ENCODE data around the gene TRIM72. TPM values are rescaled to one million over a fixed set of nuclear protein-coding genes. Genes with fewer than 3 reads are reported as not detected.
"Not testable (repeated sequence)": the region's sequence is repeated elsewhere in the genome, so short reads cannot be mapped to it uniquely, and the experiment has no call there.

The TRIM72 gene
- total RNA-seq, 1 donor from 2014 or later = 4.4 TPM

DNA sequence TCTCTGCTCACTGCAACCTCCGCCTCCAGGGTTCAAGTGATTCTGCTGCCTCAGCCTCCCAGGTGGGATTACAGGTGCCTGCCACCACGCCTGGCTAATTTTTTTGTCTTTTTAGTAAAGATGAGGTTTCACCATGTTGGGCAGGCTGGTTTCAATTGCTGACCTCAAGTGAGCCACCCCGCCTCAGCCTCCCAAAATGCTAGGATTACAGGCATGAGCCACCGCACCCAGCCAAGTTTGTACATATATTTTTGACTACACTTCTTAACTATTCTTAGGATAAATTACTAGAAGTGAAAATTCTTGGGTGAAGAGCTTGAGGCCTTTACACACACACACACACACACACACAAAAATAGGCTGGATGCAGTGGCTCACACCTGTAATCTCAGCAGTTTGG is 44.4 kb downstream of the TRIM72 start:
- no peak for DNase-seq

DNA sequence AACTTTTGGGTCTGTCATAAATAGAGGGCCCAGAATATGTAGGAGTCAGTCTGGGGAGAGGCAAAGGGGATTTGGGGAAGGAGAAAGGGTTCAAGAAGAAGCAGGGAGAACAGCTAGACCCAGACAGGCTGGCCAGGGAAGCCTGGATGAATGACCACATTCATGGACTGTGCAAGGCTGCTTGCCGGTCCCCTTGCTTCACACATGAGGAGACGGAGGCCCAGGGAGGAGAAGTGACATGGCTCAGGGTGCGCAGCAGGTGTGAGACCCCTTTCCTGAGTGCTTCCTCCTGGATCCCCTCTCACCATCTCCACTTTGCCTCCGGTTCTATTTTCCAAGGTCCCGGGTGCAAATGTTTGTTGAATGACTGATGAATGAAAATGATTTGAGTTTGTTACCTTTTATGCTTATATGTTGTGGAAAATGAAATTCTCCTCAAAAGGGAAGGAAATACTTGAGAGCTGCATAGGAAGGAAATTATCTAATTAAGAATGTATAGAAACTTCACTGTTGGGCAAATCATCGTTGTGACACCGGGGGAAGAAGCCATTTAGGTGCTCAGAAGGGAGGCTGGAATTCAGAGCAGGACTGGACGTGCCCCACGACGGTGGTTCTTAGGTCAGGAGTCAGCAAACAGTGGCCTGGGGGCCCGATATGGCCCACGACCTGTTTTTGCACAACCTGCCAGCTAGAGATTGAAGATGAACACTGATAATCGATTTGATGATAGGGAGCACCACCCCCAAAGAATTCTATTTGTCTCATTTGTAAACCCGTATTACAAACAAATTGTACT is 46.4 kb downstream of the TRIM72 start:
- DNase-seq = no peak

DNA sequence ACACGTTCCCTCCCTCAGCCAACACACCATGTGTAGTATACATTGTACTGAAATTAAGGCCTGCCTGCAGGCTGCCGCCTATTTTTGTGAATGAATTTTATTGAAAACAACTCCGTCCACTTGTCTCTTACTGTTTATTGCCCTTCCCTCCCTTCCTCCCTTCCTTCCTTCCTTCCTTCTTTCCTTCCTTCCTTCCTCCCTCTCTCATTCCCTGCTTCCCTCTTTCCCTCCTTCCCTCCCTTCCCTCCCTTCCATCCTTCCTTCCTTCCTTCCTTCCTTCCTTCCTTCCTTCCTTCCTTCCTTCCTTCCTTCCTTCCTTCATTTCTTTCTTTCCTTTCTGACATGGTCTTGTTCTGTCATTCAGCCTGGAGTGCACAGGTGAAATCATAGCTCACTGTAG is 48.2 kb downstream of the TRIM72 start:
- no peak for DNase-seq

DNA sequence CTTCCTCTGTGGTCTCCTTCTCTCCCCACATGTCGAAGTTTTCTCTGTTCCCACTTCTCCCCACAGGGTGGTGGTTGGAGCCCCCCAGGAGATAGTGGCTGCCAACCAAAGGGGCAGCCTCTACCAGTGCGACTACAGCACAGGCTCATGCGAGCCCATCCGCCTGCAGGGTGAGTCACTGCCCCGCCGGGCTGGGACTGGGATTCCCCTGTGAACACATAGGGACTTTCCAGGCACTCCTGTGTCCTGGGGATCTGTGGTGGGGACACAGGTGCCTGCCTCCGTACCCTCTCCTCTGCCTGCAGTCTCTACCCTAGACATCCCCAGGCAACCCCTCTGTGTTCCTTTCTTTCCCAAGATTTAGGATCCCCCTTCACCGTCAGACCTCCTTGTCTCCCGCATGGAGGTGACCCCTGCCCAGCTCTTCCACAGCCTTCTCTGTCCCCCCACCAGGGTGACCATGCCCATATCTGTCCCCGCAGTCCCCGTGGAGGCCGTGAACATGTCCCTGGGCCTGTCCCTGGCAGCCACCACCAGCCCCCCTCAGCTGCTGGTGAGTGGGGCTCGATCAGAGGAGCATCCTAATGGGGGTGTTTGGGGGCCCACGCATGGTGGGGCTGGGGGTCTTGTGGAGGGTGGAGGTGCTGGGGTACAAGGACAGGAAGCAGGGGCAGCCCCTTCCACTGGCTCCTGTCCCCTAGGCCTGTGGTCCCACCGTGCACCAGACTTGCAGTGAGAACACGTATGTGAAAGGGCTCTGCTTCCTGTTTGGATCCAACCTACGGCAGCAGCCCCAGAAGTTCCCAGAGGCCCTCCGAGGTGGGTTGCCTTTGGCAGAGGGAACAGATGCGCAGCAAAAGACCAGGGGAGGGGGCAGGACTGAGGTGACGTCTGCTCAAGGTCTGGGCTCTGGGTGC is 51.7 kb downstream of the TRIM72 start:
- no peak for DNase-seq

DNA sequence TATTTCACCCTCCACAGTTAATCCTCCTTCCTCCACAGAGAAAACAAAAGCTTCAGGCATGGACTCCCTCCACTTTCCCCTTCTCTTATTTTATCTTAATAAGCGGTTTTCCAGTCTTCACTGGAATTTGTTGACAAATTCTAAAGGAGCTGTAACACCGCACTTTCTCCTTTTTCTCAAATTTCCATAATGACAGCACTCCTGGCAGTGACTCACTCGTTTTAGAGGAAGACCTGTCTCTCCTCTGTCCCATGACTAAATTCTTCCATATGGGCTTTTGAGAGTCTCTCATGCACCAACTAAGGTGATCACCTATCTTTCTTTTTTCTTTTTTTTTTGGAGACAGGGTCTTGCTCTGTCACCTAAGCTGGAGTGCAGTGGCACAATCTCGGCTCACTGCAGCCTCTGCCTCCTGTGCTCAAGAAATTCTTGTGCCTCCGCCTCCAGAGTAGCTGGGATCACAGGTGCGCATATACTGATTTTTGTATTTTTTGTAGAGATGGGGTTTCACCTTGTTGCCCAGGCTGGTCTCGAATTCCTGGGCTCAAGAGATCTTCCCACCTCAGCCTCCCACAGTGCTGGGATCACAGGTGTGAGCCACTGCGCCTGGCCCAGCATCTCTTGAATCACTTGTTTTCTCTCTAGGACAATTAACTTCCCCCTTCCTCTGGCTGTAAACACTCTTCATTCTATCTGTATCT is 53.6 kb downstream of the TRIM72 start:
- no peak for DNase-seq

DNA sequence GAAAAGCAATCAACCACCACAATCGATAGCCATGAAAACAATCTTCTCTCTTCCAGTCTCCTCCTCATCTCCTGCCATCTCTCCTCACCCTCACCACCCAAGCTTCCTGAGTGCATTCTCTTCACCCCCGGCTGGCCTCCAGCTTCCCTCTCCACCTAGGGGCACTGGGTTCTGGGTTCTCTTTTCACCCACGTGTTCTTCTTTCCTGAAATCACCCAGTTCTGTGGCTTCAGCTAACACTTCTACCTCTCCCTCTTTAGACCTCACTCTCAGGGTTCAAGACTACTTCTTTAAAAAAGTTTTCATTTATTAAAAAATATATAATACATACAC is 54.1 kb downstream of the TRIM72 start:
- no peak for DNase-seq

DNA sequence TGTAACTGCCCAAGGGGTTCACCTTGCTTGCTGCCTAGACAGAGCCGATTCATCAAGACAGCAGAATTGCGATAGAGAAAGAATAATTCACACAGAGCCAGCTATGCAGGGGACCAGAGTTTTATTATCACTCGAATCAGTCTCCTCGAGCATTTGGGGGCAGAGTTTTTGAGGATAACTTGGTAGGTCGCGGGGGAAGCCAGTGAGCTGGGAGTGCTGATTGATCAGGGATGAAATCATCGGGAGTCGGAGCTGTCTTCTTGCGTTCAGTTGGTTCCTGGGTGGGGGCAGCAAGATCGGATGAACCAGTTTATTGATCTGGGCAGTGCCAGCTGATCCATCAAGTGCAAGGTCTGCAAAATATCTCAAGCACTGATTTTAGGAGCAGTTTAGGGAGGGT is 55.0 kb downstream of the TRIM72 start:
- no peak for DNase-seq

DNA sequence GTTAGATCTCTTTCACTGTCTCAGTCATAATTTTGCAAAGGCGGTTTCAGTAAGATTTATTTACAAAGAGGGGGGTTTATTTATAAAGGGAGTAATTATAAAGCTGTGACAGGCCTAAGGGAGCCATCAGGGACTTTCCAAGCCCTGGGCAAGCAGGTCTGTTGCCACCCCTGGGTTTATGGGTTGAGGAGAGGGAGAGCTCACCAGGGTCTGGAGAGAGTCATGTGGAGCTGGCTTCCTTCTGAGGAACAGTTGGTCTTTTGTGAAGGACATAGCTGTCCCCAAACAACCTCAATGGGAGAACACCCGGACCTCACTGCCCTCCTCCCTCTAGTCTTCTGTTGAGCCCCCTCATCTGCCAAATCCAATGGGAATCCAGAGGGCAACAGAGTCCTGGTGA is 55.6 kb downstream of the TRIM72 start:
- DNase-seq = no peak

DNA sequence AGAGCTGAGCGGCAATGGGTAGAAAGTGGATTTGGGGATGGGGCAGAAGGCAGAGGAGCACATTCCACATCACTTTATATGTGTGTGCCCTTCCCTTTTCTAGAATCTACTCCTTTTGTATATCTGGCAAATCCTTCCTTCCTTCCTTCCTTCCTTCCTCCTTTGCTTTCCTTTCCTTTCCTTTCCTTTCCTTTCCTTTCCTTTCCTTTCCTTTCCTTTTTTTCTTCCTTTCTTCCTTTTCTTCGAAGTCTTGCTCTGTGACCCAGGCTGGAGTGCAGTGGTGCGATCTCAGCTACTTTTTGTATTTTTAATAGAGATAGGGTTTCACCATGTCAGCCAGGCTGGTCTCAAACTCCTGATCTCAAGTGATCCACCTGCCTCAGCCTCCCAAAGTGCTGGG is 56.1 kb downstream of the TRIM72 start:
- DNase-seq = not testable (repeated sequence)

DNA sequence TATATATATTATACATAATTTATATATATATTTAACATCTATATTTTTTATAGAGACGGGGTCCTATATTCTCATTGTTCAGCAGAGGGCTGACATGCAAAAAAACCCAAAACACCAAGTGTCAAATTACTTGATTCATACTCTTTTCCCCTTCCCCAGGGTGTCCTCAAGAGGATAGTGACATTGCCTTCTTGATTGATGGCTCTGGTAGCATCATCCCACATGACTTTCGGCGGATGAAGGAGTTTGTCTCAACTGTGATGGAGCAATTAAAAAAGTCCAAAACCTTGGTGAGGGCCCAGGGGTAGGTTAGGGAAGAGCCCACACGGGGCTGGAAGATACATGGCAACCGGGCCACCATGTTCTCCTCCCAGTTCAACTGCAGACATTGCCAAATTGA is 56.9 kb downstream of the TRIM72 start:
- no peak for DNase-seq

DNA sequence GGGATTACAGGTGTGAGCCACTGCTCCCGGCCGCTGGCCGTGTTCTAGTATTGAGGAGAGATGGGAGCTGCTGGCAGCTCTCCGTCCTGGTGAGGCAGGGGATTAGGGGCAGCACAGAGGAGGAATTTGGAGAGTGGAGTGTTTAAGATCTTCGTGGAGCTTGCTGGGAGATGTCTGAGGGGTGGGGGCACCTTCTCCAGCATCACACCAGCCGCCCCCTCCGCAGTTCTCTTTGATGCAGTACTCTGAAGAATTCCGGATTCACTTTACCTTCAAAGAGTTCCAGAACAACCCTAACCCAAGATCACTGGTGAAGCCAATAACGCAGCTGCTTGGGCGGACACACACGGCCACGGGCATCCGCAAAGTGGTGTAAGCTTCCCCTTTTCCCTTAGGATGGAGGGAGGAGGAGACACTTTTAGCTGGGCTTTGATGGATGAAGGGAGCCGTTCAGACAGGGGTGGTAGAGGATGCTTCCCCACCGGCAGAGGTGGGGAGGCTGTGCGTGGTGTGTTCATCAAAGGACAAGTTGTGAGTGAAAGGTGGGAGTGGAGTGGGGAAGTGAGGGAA is 57.8 kb downstream of the TRIM72 start:
- no peak for DNase-seq

DNA sequence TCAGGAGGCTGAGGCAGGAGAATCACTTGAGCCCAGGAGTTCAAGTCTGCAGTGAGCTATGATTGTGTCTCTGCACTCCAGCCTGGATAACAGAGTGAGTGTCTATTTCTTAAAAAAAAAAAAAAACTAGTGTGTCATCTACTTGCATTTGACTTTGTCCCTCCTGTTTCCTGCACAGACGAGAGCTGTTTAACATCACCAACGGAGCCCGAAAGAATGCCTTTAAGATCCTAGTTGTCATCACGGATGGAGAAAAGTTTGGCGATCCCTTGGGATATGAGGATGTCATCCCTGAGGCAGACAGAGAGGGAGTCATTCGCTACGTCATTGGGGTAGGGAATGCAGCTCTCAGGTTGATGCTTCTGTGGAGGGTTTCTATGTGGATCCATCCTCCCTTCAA is 59.3 kb downstream of the TRIM72 start:
- DNase-seq = no peak

DNA sequence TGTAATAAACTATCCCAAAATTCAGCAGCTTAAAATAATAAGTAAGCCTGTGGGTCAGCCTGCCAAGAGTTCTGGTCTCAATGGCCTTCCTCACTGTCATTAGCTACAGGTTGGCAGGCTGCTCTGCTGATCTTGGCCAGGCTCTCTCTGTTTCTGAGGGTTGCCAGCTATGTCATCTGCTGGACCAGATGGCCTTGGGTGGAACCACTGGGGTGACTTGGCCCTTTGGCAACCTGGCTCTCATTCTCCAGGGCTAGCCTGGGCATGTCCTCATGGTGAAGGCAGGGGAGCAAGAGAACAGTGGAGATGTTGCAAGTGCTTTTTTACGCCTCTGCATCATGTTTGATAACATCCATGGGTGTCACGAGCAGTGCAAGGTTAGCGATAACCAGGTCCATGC is 59.8 kb downstream of the TRIM72 start:
- no peak for DNase-seq

DNA sequence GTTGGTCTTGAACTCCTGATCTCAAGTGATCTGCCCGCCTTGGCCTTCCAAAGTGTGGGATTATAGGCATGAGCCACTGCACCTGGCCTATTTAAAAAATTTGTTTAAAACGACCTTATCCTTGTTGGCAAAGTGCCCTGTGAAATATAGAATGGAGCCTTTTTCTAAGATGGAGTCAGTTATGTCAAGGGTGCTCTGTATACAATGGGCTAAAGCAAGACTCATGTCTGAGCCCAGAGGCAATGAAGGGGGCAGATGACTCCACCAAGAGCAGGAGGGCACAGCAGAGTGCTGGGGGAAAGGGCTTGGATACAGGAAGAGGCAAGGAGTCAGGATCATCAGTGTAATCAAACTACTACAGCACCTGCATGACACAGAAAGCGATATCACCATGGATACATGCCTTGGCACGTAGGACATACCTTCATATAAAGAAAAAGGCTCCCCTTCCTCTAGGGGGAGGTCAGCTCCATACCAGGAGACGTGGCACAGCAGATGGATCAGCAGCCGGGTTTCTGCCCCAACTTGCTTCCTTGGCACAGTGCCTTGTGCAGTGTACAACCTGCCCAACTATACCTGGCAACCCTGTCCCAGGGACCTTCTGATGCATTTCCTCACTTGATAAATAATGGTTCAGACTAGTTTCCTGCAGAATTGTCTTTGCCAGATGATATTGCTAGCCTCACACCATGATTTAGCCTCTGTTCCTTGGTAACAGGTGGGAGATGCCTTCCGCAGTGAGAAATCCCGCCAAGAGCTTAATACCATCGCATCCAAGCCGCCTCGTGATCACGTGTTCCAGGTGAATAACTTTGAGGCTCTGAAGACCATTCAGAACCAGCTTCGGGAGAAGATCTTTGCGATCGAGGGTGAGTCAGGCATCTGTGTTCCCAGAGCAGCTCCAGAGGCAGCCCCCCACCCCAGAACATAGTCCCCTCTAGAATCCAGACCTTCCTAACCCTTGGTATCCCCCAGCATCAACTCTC is 61.2 kb downstream of the TRIM72 start:
- no peak for DNase-seq

DNA sequence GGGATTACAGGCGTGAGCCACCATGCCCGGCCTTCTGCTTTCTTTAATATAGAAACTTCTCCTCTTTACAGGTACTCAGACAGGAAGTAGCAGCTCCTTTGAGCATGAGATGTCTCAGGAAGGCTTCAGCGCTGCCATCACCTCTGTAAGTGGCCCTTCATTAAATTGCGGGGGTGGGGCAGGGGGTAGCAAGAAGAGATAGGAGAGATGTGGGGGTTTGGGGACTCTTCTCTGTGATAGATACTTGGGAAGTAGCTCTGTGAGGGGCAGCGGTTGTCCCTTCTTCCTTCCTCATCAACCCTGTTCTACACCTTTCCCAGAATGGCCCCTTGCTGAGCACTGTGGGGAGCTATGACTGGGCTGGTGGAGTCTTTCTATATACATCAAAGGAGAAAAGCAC is 62.7 kb downstream of the TRIM72 start:
- DNase-seq = no peak

DNA sequence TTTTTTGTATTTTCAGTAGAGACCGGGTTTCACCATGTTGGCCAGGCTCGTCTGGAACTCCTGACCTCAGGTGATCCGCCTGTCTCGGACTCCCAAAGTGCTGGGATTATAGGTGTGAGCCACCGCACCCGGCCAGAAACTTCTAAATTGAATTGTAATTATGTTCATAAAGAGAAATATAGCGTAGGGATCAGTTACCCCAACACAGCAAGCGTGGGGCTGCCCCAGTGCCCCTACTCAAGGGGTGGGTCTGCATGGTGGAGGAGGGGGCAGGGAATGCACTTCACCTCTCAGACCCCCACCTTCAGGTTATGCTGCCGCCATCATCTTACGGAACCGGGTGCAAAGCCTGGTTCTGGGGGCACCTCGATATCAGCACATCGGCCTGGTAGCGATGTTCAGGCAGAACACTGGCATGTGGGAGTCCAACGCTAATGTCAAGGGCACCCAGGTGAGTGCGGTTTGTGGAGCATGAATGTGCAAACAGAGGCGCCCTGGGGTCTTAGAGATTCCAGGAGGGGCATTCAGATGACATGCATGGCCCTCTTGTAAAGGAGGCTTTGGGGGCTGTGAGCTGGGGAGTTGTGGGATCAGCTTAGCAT is 63.8 kb downstream of the TRIM72 start:
- no peak for DNase-seq

DNA sequence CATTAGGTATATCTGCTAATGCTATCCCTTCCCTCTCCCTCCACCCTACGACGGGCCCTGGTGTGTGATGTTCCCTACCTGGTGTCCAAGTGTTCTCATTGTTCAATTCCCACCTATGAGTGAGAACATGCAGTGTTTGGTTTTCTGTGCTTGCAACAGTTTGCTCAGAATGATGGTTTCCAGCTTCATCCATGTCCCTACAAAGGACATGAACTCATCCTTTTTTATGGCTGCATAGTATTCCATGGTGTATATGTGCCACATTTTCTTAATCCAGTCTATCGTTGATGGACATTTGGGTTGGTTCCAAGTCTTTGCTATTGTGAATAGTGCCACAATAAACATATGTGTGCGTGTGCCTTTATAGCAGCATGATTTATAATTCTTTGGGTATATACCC is 64.9 kb downstream of the TRIM72 start:
- DNase-seq = not testable (repeated sequence)

Measured in skin of body (tissue), 2 donors.